Upper lobe of left lung (tissue), 4 donors: ENCODE measurements around the gene MXD3.

ENCODE experiments used
- CTCF ChIP-seq, 6 experiments: fragments of 450-650 bp in 4 of 6; fragments of 200-600 bp in 2 of 6; sonication (generic) in 2 of 6; IDR thresholded peaks; one replicate each; pipeline ENCODE4 v1.5.1; 2016 to 2019; ENCODE audit warnings: antibody characterized with exemption in 6 of 6
- POLR2A ChIP-seq, 4 donors: fragments of 450-650 bp; IDR thresholded peaks; one replicate each; pipeline ENCODE4 v1.5.1; 2016 to 2017; ENCODE audit warnings: antibody characterized with exemption in 4 of 4, mild to moderate bottlenecking in 2 of 4
- POLR2AphosphoS5 ChIP-seq, 2 donors: sonication (generic); formaldehyde crosslinking; IDR thresholded peaks; one replicate each; pipeline ENCODE4 v1.5.1; 2017; ENCODE audit warnings: antibody characterized with exemption in 2 of 2

GRCh38 chr5:177290816-177291596, 20.7 kb downstream of the MXD3 start:
- TF ChIP-seq CTCF (IDR thresholded peaks at IDR 0.05) (no peak), POLR2A (IDR thresholded peaks at IDR 0.05) (no peak), POLR2AphosphoS5 (IDR thresholded peaks at IDR 0.05) (no peak)
